CD4-positive, alpha-beta memory T cell (primary cell): Measurements from ENCODE around the gene LRRIQ4. TPM values are rescaled to one million over a fixed set of nuclear protein-coding genes. Genes with fewer than 3 reads are reported as not detected.

ENCODE experiments used
- CTCF ChIA-PET: fragments of 350-600 bp; sonication (Branson Sonifier 250); formaldehyde crosslinking; loops from one replicate; lab custom pipeline; 2021; ENCODE audit warnings: inconsistent platforms; ENCODE audit not compliant: partially characterized antibody; lab: Charles Lee
- POLR2A ChIA-PET: fragments of 350-600 bp; sonication (Branson Sonifier 250); formaldehyde crosslinking; loops from one replicate; lab custom pipeline; 2021; ENCODE audit not compliant: partially characterized antibody; lab: Charles Lee
- DNase-seq, 5 donors: peaks; one replicate each; pipeline versions ENCODE4 v3.0.0 to v3.0.0-alpha.2; 2020 to 2022; ENCODE audit warnings: mixed read lengths in 1 of 5
- H3K27ac ChIP-seq: one replicate; pipeline ENCODE4 v1.7.0; 2013; ENCODE audit warnings: low read depth, low read length
- H3K27me3 ChIP-seq: 2 replicates; pipeline ENCODE4 v1.7.0; 2013; ENCODE audit warnings: mild to moderate bottlenecking, low read length, moderate library complexity; ENCODE audit not compliant: insufficient read depth
- H3K36me3 ChIP-seq: 2 replicates; pipeline ENCODE4 v1.7.0; 2013; ENCODE audit warnings: mild to moderate bottlenecking, low read length, moderate library complexity; ENCODE audit not compliant: insufficient read depth
- H3K4me1 ChIP-seq: 2 replicates; pipeline ENCODE4 v1.7.0; 2013; ENCODE audit warnings: mild to moderate bottlenecking, low read length, moderate library complexity; ENCODE audit not compliant: insufficient read depth
- H3K4me3 ChIP-seq, 2 donors: one replicate each; pipeline ENCODE4 v1.7.0; 2013; ENCODE audit warnings: low read length in 2 of 2, mild to moderate bottlenecking in 1 of 2
- H3K9me3 ChIP-seq, 2 donors: one replicate each; pipeline ENCODE4 v1.7.0; 2013; ENCODE audit warnings: low read length in 2 of 2, control low read depth in 1 of 2; ENCODE audit not compliant: control insufficient read depth in 1 of 2
- H3K27ac Mint-ChIP-seq, 7 donors: one replicate each; pipeline ENCODE4 v1.8.0; 2020 to 2021; ENCODE audit warnings: mixed read lengths in 7 of 7, mild to moderate bottlenecking in 6 of 7, inconsistent platforms in 3 of 7, moderate library complexity in 3 of 7
- H3K27me3 Mint-ChIP-seq, 2 donors: one replicate each; pipeline ENCODE4 v1.8.0; 2020 to 2021; ENCODE audit warnings: mixed read lengths in 2 of 2
- H3K36me3 Mint-ChIP-seq, 2 donors: one replicate each; pipeline ENCODE4 v1.8.0; 2020 to 2021; ENCODE audit warnings: mixed read lengths in 2 of 2, inconsistent platforms in 1 of 2, mild to moderate bottlenecking in 1 of 2
- H3K4me1 Mint-ChIP-seq, 4 donors: one replicate each; pipeline ENCODE4 v1.8.0; 2020 to 2021; ENCODE audit warnings: mixed read lengths in 4 of 4, mild to moderate bottlenecking in 1 of 4
- H3K4me3 Mint-ChIP-seq, 8 donors: one replicate each; pipeline ENCODE4 v1.8.0; 2020 to 2021; ENCODE audit warnings: mixed read lengths in 8 of 8, mild to moderate bottlenecking in 7 of 8, moderate library complexity in 6 of 8, inconsistent platforms in 3 of 8
- H3K9me3 Mint-ChIP-seq, 8 donors: one replicate each; pipeline ENCODE4 v1.8.0; 2020 to 2021; ENCODE audit warnings: mixed read lengths in 8 of 8, mild to moderate bottlenecking in 5 of 8, inconsistent platforms in 3 of 8, moderate library complexity in 1 of 8
- intact Hi-C: fragments of 100-400 bp; cut with micrococcal nuclease; formaldehyde crosslinking; loops from one replicate; pipeline ENCODE4 v1.15.1; 2023
- polyA plus RNA-seq, 2 donors: library from polyadenylated mRNA; unstranded; fragments of 300-500 nt; fragmentation: Illumina TruSeq; gene quantifications; one replicate each; pipeline ENCODE4 v1.2.3, GENCODE V29; 2021
- total RNA-seq, 2 experiments: library from RNA; stranded (reverse); gene quantifications; one replicate each; pipeline ENCODE4 v1.2.3, GENCODE V29; 2021

LRRIQ4 gene
- total and polyA plus RNA-seq, 4 experiments from 2014 or later, result not detected

- H3K4me3 Mint-ChIP-seq, result no peak overlapping the region
- H3K4me1 Mint-ChIP-seq, result no peaks in the 10 kb centered on the region
- no peak for DNase-seq
- no peaks in the 10 kb centered on the region for H3K9me3 ChIP-seq
- CTCF ChIA-PET, result no interaction called here
- H3K27ac ChIP-seq, result no peak overlapping the region
- no peaks in the 10 kb centered on the region for H3K36me3 Mint-ChIP-seq
- H3K4me3 ChIP-seq, result no peak overlapping the region
- H3K36me3 ChIP-seq, result no peaks in the 10 kb centered on the region
- no peak overlapping the region for H3K27ac Mint-ChIP-seq
- no peaks in the 10 kb centered on the region for H3K4me1 ChIP-seq
- peaks cover 7 to 14% of the 10 kb centered on the region in 2 donors for H3K27me3 Mint-ChIP-seq
- no peaks in the 10 kb centered on the region for H3K9me3 Mint-ChIP-seq
- H3K27me3 ChIP-seq, result no peaks in the 10 kb centered on the region
- POLR2A ChIA-PET, result no interaction called here
- intact Hi-C loops, result no loop called here
Observed at GRCh38 chr3:169836078-169836941, 23.6 kb downstream of the LRRIQ4 start.

- Histone ChIP-seq H3K27ac (no peak overlapping the region), H3K27me3 (no peaks in the 10 kb centered on the region), H3K4me1 (no peaks in the 10 kb centered on the region), H3K36me3 (no peaks in the 10 kb centered on the region), H3K9me3 (no peaks in the 10 kb centered on the region), H3K4me3 (no peak overlapping the region)
- Mint-ChIP-seq H3K4me3 (no peak overlapping the region), H3K4me1 (no peaks in the 10 kb centered on the region), H3K27me3 (peaks cover 7 to 14% of the 10 kb centered on the region in 2 donors), H3K9me3 (no peaks in the 10 kb centered on the region), H3K36me3 (no peaks in the 10 kb centered on the region), H3K27ac (no peak overlapping the region)
- intact Hi-C loops, result no loop called here
- no peak for DNase-seq
- CTCF ChIA-PET, result no interaction called here
- POLR2A ChIA-PET, result no interaction called here
Observed at GRCh38 chr3:169836942-169837275, 24.2 kb downstream of the LRRIQ4 start.

DNA sequence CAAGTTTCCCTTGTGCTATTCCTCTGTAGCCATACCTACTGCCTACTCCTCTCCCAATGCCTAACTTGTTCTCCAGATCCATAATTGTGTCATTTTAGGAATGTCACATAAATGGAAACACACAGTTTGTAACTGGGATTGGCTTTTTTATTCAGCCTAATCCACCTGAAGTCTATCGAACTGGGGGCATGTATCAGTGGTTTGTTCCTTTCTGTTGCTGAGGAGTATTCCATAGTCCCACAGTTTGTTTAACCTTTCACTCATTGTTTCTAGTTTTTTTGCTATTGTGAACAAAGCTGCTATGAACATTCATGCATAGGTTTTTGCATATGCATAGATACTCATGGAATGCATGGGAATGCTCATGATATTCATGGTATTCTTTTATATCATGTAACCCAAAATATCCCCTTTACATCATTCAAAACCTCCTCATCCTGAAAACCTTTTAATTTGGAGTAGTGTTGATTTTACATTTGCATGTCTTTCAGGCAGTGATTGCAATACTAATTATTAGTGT is 25.9 kb downstream of the LRRIQ4 start:
- H3K4me1 Mint-ChIP-seq, result no peaks in the 10 kb centered on the region
- H3K9me3 ChIP-seq, result no peaks in the 10 kb centered on the region
- intact Hi-C loops, result no loop called here
- H3K27me3 ChIP-seq, result no peaks in the 10 kb centered on the region
- ChIA-PET POLR2A (no interaction called here), CTCF (interaction anchor here (1.4 kb wide), 1 partner anchor 76 kb away, joined by 3 read pairs; no protein-coding TSS in a partner anchor)
- no peaks in the 10 kb centered on the region for H3K36me3 Mint-ChIP-seq
- no peak for DNase-seq
- no peaks in the 10 kb centered on the region for H3K4me1 ChIP-seq
- H3K4me3 Mint-ChIP-seq, result no peak overlapping the region
- H3K4me3 ChIP-seq, result no peak overlapping the region
- H3K36me3 ChIP-seq, result no peaks in the 10 kb centered on the region
- H3K27me3 Mint-ChIP-seq, result peaks cover 7 to 9% of the 10 kb centered on the region in 2 donors
- no peak overlapping the region for H3K27ac Mint-ChIP-seq
- no peak overlapping the region for H3K27ac ChIP-seq
- H3K9me3 Mint-ChIP-seq, result no peaks in the 10 kb centered on the region

DNA sequence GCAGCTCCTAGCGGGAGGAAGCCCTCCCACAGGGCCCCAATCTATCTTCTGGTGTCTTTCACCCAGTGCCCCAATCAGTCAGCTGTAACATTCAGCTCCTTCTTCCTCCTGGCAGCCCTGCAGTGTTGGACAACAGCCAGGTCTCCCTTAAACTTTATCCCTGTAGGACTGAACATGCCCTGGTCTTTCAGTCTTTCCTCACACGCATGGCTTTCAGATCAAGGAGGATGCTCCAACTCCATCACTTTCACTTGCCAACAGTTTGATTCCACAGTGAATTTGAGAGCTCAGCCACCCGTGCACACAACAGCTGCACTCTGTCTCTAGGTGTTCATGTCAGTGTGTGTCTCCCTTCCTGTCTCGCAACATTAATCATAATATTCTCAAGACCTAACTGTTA is 28.5 kb downstream of the LRRIQ4 start:
- no peaks in the 10 kb centered on the region for H3K27me3 ChIP-seq
- no peak overlapping the region for H3K4me3 ChIP-seq
- Mint-ChIP-seq H3K27me3 (peaks cover 9% of the 10 kb centered on the region in 2 donors), H3K27ac (no peak overlapping the region), H3K4me3 (no peak overlapping the region), H3K9me3 (no peaks in the 10 kb centered on the region), H3K36me3 (no peaks in the 10 kb centered on the region), H3K4me1 (no peaks in the 10 kb centered on the region)
- H3K36me3 ChIP-seq, result no peaks in the 10 kb centered on the region
- ChIA-PET POLR2A (no interaction called here), CTCF (no interaction called here)
- DNase-seq, result no peak
- no peak overlapping the region for H3K27ac ChIP-seq
- H3K4me1 ChIP-seq, result no peaks in the 10 kb centered on the region
- no peaks in the 10 kb centered on the region for H3K9me3 ChIP-seq
- intact Hi-C loops, result no loop called here

DNA sequence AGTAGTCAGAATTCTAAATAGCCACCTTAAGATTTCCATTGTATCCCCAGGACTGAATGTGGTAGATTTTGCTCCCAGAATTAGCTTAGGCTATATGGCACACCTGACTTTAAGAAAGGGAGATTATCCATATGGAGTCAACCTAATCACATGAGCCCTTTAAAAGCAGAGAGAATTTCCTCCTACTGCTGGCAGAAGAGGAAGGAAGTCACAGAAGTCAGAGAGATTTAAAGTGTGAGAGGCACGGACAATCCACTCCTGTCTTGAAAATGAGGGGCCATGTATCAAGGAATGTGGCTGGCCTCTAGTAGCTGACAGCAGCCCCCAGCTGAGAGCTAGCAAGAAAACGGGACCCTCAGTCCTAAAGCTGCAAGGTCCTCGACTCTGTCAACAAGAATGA is 30.3 kb downstream of the LRRIQ4 start:
- H3K4me3 Mint-ChIP-seq, result no peak overlapping the region
- no peaks in the 10 kb centered on the region for H3K4me1 Mint-ChIP-seq
- Histone ChIP-seq H3K27me3 (no peaks in the 10 kb centered on the region), H3K4me1 (no peaks in the 10 kb centered on the region), H3K4me3 (no peak overlapping the region), H3K36me3 (no peaks in the 10 kb centered on the region), H3K27ac (no peak overlapping the region), H3K9me3 (no peaks in the 10 kb centered on the region)
- no peaks in the 10 kb centered on the region for H3K36me3 Mint-ChIP-seq
- no peaks in the 10 kb centered on the region for H3K9me3 Mint-ChIP-seq
- H3K27ac Mint-ChIP-seq, result no peak overlapping the region
- ChIA-PET CTCF (no interaction called here), POLR2A (no interaction called here)
- no peak for DNase-seq
- intact Hi-C loops, result no loop called here
- peaks cover 8% of the 10 kb centered on the region in 2 donors for H3K27me3 Mint-ChIP-seq

GRCh38 chr3:169846458-169847193 is 34.0 kb downstream of the LRRIQ4 start:
- H3K27ac ChIP-seq, result no peak overlapping the region
- no peak overlapping the region for H3K27ac Mint-ChIP-seq
- H3K4me1 Mint-ChIP-seq, result no peaks in the 10 kb centered on the region
- intact Hi-C loops, result no loop called here
- H3K9me3 Mint-ChIP-seq, result no peaks in the 10 kb centered on the region
- peaks cover 1 to 9% of the 10 kb centered on the region in 2 donors for H3K27me3 Mint-ChIP-seq
- H3K4me3 ChIP-seq, result no peak overlapping the region
- DNase-seq, result no peak
- H3K36me3 ChIP-seq, result no peaks in the 10 kb centered on the region
- no peaks in the 10 kb centered on the region for H3K9me3 ChIP-seq
- CTCF ChIA-PET, result no interaction called here
- H3K36me3 Mint-ChIP-seq, result no peaks in the 10 kb centered on the region
- H3K27me3 ChIP-seq, result no peaks in the 10 kb centered on the region
- no peaks in the 10 kb centered on the region for H3K4me1 ChIP-seq
- POLR2A ChIA-PET, result no interaction called here
- H3K4me3 Mint-ChIP-seq, result no peak overlapping the region

GRCh38 chr3:169847896-169848295 is 35.2 kb downstream of the LRRIQ4 start:
- CTCF ChIA-PET, result no interaction called here
- H3K36me3 ChIP-seq, result no peaks in the 10 kb centered on the region
- H3K9me3 ChIP-seq, result no peaks in the 10 kb centered on the region
- no peak overlapping the region for H3K27ac ChIP-seq
- H3K4me3 Mint-ChIP-seq, result no peak overlapping the region
- no peaks in the 10 kb centered on the region for H3K4me1 Mint-ChIP-seq
- POLR2A ChIA-PET, result no interaction called here
- H3K27me3 ChIP-seq, result no peaks in the 10 kb centered on the region
- peaks cover 1 to 9% of the 10 kb centered on the region in 2 donors for H3K27me3 Mint-ChIP-seq
- H3K4me1 ChIP-seq, result no peaks in the 10 kb centered on the region
- H3K27ac Mint-ChIP-seq, result no peak overlapping the region
- DNase-seq, result no peak
- H3K9me3 Mint-ChIP-seq, result no peaks in the 10 kb centered on the region
- intact Hi-C loops, result no loop called here
- H3K36me3 Mint-ChIP-seq, result no peaks in the 10 kb centered on the region
- H3K4me3 ChIP-seq, result no peak overlapping the region
